ENCODE measurements around the gene RRP9.

DNA sequence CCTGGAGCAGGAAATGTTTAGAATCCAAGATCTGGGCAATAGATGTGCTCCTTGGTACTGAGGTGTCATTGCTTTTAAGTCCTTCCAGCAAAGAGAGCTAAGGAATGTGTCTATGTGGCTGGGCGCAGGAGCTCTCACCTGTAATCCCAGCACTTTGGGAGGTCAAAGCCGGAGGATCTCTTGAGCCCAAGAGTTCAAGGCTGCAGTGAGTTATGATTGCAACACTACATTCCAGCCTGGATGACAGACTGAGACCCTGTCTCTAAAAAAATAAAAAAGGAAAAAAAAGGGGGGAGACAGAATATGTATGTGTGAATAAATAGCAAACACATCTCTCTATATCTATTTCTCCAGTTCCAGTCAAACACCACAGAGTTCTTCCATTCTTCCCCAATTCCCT, 9.2 kb upstream of the RRP9 start:
- TF ChIP-seq, protein P1, sequence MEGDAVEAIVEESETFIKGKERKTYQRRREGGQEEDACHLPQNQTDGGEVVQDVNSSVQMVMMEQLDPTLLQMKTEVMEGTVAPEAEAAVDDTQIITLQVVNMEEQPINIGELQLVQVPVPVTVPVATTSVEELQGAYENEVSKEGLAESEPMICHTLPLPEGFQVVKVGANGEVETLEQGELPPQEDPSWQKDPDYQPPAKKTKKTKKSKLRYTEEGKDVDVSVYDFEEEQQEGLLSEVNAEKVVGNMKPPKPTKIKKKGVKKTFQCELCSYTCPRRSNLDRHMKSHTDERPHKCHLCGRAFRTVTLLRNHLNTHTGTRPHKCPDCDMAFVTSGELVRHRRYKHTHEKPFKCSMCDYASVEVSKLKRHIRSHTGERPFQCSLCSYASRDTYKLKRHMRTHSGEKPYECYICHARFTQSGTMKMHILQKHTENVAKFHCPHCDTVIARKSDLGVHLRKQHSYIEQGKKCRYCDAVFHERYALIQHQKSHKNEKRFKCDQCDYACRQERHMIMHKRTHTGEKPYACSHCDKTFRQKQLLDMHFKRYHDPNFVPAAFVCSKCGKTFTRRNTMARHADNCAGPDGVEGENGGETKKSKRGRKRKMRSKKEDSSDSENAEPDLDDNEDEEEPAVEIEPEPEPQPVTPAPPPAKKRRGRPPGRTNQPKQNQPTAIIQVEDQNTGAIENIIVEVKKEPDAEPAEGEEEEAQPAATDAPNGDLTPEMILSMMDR (IDR thresholded peaks at IDR 0.05; ENCODE audit: extremely low read depth in 1 of 2, insufficient read depth in 1 of 2, low read depth in 1 of 2, low read length in 2 of 2), result no peak
- no peak for TF ChIP-seq POLR2AphosphoS5 (IDR thresholded peaks at IDR 0.05; ENCODE audit: insufficient read depth, low read depth, low read length)
- no peak for TF ChIP-seq EZH2 (IDR thresholded peaks at IDR 0.05; ENCODE audit: borderline replicate concordance, low read depth, low read length, severe bottlenecking)
- no peak for TF ChIP-seq JUN (IDR thresholded peaks at IDR 0.05; ENCODE audit: borderline replicate concordance, insufficient read depth, insufficient read length, low read depth)
- TF ChIP-seq POLR2A (IDR thresholded peaks at IDR 0.05; ENCODE audit: low read depth, low read length), result no peak

Data from endothelial cell of umbilical vein (primary cell).